KBM-7 (cell line): ENCODE measurements around the gene ACTR3C.
"Not testable (repeated sequence)": the region's sequence is repeated elsewhere in the genome, so short reads cannot be mapped to it uniquely, and the experiment has no call there.

Experiments used
- DNase-seq: peaks from one replicate; pipeline ENCODE4 v3.0.0-alpha.2; 2015
- in situ Hi-C: fragments of 300-500 bp; cut with MboI; formaldehyde crosslinking; loops from 2 replicates; pipeline ENCODE4 v1.14.3; 2020; ENCODE audit warnings: low sequenced_read_pairs, low pct_unique_long_range_greater_than_20kb, mixed read lengths

Gene ACTR3C

DNA sequence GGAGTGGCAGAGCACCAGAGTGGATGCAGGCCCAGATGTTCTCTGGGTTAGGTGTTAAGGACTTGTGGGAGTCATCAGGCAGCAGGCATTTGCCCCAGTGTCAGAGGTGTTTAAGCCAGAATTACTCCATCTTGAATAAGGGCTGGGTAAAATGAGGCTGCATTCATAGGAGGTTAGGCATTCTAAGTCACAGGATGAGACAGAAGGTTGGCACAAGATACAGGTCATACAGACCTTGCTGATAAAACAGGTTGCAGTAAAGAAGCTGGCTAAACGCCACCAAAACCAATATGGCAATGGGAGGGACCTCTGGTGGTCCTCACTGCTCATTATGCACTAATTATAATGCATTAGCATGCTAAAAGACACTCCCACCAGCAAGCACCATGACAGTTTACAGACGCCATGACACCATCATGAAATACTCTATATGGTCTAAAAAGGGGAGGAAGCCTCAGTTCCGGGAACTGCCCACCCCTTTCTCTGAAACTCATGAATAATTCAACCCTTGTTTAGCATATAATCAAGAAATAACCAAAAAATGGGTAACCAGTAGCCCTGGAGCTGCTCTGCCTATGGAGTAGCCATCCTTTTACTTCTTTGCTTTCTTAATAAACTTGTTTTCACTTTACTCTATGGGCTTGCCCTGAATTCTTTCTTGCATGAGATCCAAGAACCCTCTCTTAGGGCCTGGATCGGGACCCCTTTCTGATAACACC, 1.1 kb downstream of the ACTR3C start:
- in situ Hi-C loops, result no loop called here

DNA sequence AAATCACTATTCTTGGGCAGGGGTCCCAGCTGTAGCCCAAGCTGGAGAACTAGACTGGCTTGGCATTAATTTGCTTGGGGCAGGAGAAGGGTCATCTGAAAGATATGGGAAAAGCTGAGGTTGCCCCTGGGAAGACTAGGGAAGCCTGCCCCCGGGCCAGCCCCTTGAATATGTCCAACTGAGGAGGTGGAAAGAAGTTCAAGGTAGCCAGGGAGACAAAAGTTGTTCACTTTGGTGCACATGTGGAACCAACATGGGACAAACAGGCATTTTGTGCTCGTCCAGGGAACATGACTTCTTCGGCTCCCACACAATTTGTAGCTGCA, 1.6 kb downstream of the ACTR3C start:
- in situ Hi-C loops, result no loop called here

More for the DNA sequence above, 1.1 kb downstream of the ACTR3C start:
- peak; percentile 52 for DNase-seq

DNA sequence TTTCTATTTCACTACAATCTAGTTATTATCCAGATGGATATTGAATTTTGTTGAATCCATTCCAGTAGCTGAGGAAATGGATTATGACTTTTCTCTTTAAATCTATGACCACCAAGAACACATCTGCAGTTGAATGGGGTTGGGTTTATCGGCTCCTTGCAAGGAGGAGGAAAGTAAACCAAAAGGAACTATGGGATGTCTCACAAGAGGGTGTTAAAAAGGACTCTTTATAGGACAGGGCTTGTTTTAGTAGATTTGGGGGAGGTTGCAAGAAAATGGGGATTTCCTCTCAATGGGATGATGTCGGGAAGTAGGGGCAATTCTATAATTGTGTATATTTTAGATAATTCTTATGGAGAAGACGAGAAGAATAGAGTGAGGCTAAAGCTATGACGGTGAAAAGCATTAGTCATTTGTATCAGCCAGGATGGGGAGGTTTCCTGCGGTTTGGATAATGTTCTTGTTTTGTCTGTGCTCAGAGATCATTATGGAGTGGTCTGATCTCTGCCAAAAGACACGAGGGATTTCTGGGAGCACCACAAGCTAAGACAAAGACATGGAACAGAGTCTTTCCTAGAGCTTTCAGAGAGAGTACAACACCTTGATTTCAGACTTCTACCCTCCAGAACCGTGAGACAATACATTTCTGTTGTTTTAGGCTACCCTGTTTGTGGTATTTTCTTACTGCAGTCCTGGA, 5.4 kb downstream of the ACTR3C start:
- DNase-seq, result no peak
- in situ Hi-C loops, result no loop called here

More for the DNA sequence above, 1.6 kb downstream of the ACTR3C start:
- DNase-seq, result no peak

DNA sequence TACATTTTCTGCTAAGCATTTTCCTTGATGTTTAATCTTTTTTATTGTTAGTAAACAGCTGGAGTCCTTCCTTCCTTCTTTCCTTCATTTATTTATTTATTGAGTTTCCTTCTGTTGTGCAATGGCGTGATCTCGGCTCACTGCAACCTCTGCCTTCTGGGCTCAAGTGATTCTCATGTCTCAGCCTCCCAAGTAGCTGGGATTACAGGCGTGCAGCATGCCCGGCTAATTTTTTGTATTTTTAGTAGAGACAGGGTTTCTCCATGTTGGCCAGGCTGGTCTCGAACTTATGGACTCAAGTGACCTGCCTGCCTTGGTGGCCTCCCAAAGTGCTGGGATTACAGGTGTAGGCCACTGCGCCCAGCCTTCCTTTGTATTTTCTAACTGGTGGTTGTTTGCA, 6.4 kb downstream of the ACTR3C start:
- DNase-seq, in situ Hi-C loops: not testable (repeated sequence)

DNA sequence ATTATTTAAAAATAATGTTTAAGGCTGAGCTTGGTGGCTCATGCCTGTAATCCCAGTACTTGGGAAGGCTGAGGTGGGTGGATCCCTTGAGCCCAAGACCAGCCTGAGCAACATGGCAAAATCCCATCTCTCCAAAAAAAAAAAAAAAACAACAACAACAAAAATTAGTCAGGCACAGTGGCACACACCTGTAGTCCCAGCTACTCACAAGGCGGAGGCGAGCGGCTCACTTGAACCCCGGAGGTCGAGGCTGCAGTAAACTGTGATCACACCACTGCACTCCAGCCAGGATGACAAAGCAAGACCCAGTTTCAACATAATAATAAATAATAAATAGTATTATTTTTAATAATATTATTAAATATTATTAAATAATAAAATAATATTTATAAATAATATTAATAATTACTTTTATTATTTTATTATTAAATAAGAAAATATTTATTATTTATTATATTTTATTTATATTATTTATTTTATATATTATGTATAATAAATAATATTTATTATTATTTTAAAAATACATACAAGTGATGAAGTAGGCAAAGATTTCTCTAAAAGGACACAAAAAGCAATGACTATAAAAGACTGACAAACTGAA, 8.6 kb downstream of the ACTR3C start:
- DNase-seq, result no peak
- in situ Hi-C loops, result no loop called here

DNA sequence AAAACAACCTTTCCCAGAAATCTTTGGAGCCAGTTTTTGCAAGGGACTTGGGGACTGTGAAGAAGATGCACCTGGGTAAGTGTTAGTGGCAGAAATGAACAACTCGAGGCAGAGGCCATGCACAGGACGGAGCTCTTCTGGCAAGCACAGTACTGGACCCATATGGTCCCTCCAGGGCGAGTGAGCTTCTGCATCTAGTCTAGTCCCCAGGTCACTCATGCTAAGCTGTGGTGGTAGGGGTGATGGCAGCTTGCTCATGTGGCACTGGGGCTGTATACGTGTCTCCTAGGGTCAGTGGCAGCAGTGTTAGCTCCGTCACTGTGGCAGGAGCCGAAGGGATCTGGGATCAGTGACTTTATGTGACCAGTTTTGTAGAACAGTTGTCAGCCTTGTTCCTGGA, 9.5 kb downstream of the ACTR3C start:
- DNase-seq, result no peak
- in situ Hi-C loops, result no loop called here

DNA sequence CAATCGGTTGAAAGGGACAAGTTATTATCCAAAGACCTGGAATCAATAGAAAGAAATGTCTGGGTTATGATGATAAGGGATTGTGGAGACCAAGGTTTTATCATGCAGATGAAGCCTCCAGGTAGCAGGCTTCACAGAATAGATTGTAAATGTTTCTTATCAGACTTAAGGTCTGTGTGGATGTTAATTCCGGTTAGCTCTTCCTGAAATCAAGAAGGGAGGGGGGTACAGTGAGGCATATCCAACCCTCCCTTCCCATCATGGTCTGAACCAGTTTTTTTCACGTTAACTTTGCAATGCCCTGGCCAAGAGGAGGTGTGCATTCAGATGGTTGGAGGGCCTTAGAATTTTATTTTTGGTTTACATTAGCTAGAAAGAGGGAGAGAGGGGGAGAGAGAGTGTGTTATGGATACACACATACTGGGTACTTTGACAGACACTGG, 10.0 kb downstream of the ACTR3C start:
- DNase-seq, result no peak
- in situ Hi-C loops, result no loop called here

DNA sequence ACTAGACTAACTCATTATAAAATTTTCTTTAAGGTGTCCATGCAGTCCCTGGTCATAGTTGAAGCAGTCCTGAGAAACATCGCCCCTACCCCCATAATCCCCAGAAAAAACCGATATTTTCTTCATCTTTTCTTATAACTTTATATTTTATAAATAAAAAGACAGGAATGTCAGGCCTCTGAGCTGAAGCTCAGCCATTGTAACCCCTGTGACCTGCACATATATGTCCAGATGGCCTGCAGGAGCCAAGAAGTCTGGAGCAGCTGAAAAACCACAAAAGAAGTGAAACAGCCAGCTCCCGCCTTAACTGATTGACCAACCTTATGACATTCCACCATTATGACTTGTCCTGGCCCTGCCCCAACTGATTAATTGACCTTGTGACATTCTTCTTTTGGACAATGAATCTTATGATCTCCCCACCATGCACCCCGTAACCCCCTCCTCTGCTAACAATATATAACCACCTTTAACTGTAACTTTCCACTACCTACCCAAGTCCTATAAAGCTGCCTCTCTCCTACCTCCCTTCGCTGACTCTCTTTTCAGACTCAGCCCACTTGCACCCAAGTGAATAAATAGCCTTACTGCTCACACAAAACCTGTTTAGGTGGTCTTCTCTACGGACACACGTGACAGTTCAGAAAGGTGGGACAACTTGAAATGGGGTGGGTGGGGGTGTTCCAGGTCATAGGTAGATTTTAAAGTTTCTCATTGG, 10.5 kb downstream of the ACTR3C start:
- DNase-seq, in situ Hi-C loops: not testable (repeated sequence)

DNA sequence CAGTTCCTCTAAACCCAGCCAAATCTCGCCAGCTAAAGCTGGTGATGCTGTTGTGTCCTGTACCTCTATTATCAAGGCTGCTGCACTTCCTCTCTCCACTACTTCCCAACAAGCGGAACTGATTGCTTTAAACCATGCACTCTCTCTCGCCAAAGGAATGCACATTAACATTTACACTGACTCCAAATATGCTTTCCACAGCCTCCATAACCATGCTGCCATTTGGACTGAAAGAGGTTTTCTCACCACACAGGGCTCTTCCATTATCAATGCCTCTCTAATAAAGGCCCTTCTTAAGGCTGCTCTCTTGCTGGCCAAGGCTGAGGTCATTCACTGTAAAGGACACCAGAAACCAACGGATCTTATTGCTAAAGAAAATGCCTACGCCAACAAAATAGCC, 11.6 kb downstream of the ACTR3C start:
- in situ Hi-C loops, result no loop called here
- no peak for DNase-seq

DNA sequence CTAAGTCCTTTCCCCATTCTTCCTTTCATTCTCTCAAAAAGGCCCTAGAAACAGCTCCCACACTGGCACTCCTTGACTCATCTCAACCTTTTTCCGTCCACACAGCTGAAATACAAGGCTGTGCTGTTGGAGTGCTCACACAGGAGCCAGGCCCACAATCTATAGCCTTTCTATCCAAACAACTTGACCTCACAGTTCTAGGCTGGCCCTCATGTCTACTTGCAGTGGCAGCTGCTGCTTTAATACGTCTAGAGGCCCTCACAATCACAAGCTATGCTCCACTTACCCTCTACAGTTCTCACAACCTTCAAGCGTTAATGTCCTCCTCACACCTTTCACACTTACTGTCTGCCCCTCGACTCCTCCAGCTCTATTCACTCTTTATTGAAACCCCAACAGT, 12.2 kb downstream of the ACTR3C start:
- in situ Hi-C loops, result no loop called here
- no peak for DNase-seq

DNA sequence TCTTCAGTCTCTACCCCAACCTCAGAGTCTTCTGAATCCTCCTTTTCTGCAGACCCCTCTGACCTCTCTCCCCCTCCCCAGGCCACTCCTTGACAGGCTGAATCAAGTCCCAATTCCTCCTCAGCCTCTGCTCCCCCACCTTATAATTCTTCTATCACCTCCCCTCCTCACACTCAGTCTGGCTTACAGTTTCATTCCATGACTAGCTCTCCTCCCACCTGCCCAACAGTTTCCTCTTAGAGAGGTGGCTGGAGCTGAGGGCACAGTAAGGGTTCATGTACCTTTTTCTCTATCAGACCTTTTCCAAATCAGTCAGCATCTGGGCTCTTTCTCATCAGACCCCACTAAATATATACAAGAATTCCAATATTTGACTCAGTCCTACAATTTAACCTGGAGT, 14.8 kb downstream of the ACTR3C start:
- in situ Hi-C loops, result no loop called here
- no peak for DNase-seq

DNA sequence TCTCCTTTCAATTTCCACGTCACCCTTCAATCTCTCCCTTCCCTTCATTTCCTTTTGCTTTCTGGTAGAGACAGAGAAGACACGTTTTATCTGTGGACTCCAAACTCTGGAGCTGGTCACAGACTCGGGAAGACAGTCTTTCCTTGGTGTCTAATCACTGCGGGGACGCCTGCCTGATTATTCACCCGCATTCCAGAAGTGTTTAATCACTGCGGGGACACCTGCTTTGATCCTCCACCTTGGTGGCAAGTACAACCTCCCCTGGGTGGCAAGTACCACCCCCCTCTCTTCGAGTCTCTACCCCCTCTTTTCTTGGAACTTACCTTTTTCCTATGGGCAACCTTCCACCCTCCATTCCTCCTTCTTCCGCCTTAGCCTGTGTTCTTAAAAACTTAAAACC, 15.4 kb downstream of the ACTR3C start:
- no peak for DNase-seq

DNA sequence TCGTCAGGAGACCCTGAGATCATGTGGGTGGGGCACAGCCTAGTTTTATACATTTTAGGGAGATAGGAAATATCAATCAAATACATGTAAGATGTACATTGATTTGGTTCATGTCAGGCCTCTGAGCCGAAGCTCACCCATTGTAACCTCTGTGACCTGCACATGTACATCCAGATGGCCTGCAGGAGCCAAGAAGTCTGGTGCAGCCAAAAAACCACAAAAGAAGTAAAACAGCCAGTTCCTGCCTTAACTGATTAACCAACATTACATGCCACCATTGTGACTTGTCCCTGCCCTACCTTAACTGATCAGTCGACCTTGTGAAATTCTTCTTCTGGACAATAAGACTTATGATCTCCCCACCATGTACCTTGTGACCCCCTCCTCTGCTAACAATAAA, 16.2 kb downstream of the ACTR3C start:
- DNase-seq, result no peak
- in situ Hi-C loops, result no loop called here

More for the DNA sequence above, 15.4 kb downstream of the ACTR3C start:
- in situ Hi-C loops, result no loop called here

DNA sequence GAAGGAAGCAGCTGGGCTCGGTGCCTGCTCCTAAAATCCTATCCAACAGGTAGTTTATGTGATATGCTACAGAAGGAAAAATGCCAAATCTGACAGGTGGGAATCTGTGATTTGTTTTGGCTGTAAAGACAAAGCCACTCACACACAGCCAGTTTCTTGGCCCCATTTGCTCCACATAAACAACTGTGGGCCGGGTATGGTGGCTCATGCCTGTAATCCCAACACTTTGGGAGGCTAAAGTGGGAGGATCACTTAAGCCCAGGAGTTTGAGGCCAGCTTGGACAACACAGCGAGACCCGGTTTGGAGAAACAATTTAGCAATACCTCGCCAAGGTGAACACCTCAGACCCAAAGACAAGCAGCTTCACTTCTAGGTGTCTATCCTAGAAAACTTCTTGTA, 17.0 kb downstream of the ACTR3C start:
- DNase-seq, in situ Hi-C loops: not testable (repeated sequence)

DNA sequence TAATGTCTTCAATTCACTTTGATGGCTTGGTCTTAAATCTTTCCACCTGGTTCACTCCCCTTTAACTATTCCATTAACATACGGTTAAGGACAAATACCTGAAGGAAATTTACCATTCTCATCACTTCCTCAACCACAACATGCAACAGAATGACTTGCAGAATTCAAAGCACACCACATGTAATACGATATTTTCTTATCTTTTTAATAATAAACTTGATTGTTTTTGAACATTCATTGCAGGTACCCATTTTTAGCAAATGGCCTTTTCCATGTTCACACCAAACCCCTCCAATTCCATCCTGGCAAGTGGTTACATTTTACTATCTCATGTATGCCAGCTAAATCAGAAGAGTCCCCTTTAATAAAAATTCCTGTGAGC, 17.5 kb downstream of the ACTR3C start:
- in situ Hi-C loops, DNase-seq: not testable (repeated sequence)

DNA sequence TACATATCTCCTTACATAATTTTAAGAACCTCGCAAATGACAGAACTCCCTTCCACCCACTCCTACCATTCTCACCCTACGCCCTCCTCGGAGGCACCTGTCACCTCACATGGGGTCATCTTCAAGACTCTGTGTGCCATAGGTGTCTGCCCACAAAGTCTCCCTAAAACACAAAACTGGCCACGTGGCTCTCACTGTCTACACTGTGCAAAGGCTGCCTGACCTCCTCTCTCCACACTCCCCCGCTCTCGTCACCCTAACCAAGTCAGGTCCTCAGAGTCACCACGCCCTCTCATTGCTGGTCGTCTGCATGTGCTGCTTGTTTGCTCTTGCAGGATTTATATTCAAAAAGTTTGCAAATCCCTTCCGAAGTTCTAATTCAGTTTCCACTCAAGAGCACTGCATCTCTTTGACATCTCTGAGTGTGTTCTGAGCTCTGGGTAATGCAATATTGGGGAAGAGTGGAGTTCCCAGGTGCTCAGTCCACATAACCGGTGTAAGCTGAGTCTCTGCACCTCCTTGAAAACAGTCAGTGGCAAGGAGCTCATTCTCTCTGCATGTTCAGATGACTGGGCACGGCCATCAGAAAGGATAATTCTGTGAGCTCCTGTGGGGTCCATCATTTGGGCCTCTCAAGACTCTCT, 18.0 kb downstream of the ACTR3C start:
- in situ Hi-C loops, DNase-seq: not testable (repeated sequence)

DNA sequence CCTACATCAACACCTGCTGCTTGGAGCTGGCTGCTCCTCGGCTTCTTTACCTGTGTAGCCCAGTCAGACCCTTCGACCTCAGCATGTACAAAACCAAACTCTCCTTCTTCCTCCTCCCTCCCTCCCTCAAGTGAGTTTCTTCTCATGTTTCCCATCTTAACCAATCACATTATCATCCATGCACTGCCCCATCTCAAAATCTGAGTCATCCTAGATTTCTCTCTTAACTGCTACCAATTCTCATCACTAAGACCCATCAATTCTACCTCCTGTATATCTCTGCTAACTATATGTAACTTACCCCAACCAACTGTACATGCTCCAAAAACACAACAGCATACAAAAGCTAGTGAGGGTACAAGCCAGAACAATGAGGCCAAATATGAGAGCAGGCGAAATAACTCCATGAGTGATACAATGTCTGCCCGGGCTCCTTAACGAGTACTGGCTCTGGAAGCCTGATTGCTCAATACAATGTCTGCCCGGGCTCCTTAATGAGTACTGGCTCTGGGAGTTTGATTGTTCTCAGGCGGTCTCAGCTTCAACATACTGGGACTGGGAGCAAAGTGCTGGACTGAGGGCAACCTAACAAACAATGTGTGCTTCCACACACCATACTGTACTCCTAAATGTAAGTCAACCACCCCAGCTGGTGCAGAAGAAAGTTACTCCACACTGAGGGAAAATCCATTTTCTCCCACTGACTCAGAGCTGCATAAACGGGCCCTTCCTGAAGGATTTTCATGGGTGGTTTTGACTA, 18.7 kb downstream of the ACTR3C start:
- in situ Hi-C loops, DNase-seq: not testable (repeated sequence)

DNA sequence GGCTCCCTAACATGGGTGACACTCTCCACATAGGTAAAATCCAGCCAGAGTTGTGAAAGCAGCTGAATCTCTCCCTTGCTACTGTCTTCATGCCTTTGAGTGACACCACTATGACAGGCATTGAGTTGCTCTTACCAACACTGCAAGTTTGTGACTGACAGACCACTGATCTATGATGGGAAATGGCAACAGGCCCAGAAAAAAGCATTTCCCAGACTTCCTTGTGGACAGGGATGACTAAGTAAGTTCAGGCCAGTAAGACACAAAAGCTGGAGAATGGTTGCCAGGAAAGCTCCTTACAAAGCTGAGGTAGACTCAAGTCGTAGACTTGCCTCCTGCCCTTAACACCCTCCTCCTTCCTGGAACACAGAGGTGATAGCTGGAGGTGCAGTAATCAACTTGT, 20.4 kb downstream of the ACTR3C start:
- DNase-seq, in situ Hi-C loops: not testable (repeated sequence)

DNA sequence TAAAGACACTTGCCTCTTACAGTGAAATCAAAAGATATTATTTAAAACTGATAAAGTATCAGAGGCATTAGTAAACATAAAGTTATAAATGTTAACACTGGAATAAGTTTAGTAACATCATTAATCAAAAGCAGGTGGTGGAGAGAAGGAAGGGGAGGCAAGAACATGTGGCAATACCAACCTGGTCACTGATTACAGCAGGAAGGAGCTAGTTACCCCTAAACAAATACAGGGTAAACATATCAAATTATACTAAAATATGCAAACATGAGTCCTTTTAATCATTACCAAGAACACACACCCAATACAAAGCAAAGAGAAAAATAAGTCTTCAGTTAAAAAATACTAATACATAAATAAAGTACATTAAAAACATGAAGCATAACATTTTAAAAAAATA, 25.4 kb downstream of the ACTR3C start:
- DNase-seq, result not testable (repeated sequence)

More for the DNA sequence above, 25.4 kb downstream of the ACTR3C start:
- in situ Hi-C loops, result not testable (repeated sequence)
